H1 (cell line): ENCODE data around the gene PTPN3. TPM values are rescaled to one million over a fixed set of nuclear protein-coding genes. Genes with fewer than 3 reads are reported as not detected.

ENCODE experiments used
- E2F6 ChIP-seq: IDR thresholded peaks from 2 replicates; pipeline ENCODE4 v1.6.1; 2012; ENCODE audit warnings: inconsistent platforms
- polyA plus RNA-seq, 7 experiments: library from polyadenylated mRNA; depleted of rRNA in 3 of 7; stranded (reverse) in 5 of 7; unstranded in 2 of 7; fragments of >200 nt in 5 of 7; fragments of 200-250 nt in 2 of 7; gene quantifications; 1 replicate in 5 of 7; 2 replicates in 1 of 7; 4 replicates in 1 of 7; pipeline versions ENCODE4 v1.2.1 to v1.2.3, GENCODE V29; 2011 to 2013; ENCODE audit warnings: missing spikeins in 2 of 7, mixed read lengths in 2 of 7
- total RNA-seq: library from RNA; stranded (reverse); fragmentation: NEBNext Ultra II Directional; extraction: Animal tissue kit (Norgen Biotek cat#: 25700); gene quantifications from 2 replicates; pipeline ENCODE4 v1.2.1, GENCODE V29; 2021

The PTPN3 gene
- total and polyA plus RNA-seq, 2 of the 8 experiments (the other 6 are each of a cell fraction or from before 2014, with no cell fraction given), result 2.9 to 3.7 TPM

- TF ChIP-seq E2F6, result no peak
These were observed 114.8 kb downstream of the PTPN3 start (continued) for GRCh38 chr9:109383356-109383755.
